Subcutaneous abdominal adipose tissue (tissue), 5 donors: Measurements from ENCODE around the gene PLEKHG4B.

ENCODE experiments used
- H3K27ac ChIP-seq: one replicate; pipeline ENCODE4 v1.7.0; 2013; ENCODE audit warnings: low read depth, mild to moderate bottlenecking, inconsistent platforms, low read length, moderate library complexity
- H3K27me3 ChIP-seq, 5 donors: one replicate each; pipeline ENCODE4 v1.7.0; 2013; ENCODE audit warnings: low read length in 5 of 5, inconsistent platforms in 1 of 5; ENCODE audit not compliant: control insufficient read depth in 5 of 5, insufficient read depth in 4 of 5
- H3K36me3 ChIP-seq, 5 donors: one replicate each; pipeline ENCODE4 v1.7.0; 2013; ENCODE audit warnings: low read length in 5 of 5; ENCODE audit not compliant: control insufficient read depth in 5 of 5, insufficient read depth in 5 of 5
- H3K4me1 ChIP-seq, 5 donors: one replicate each; pipeline ENCODE4 v1.7.0; 2013; ENCODE audit warnings: low read length in 5 of 5, mild to moderate bottlenecking in 3 of 5, moderate library complexity in 1 of 5; ENCODE audit not compliant: control insufficient read depth in 5 of 5, insufficient read depth in 5 of 5
- H3K4me3 ChIP-seq, 5 donors: one replicate each; pipeline ENCODE4 v1.7.0; 2013; ENCODE audit warnings: low read length in 5 of 5, low read depth in 1 of 5
- H3K9ac ChIP-seq, 5 donors: one replicate each; pipeline ENCODE4 v1.7.0; 2013; ENCODE audit warnings: low read length in 5 of 5, mild to moderate bottlenecking in 4 of 5, moderate library complexity in 3 of 5
- H3K9me3 ChIP-seq, 5 donors: one replicate each; pipeline ENCODE4 v1.7.0; 2013; ENCODE audit warnings: low read length in 5 of 5; ENCODE audit not compliant: control insufficient read depth in 5 of 5
- donor health status: healthy.
- donor health status: healthy.
- donor health status: healthy.
- donor health status: healthy.
- donor health status: healthy.

The PLEKHG4B gene

GRCh38 chr5:107526-107925 lies 15.6 kb downstream of the PLEKHG4B start:
- Histone ChIP-seq H3K4me1 (no peaks in the 10 kb centered on the region), H3K27me3 (peaks cover 4 to 17% (median 15%) of the 10 kb centered on the region in 5 donors), H3K27ac (no peak overlapping the region), H3K36me3 (no peaks in the 10 kb centered on the region), H3K4me3 (no peak overlapping the region), H3K9ac (no peak overlapping the region), H3K9me3 (no peaks in the 10 kb centered on the region)

GRCh38 chr5:109826-110225 lies 17.9 kb downstream of the PLEKHG4B start:
- H3K9me3 ChIP-seq = no peaks in the 10 kb centered on the region
- no peak overlapping the region for H3K4me3 ChIP-seq
- peaks cover 4 to 15% (median 10%) of the 10 kb centered on the region in 5 donors for H3K27me3 ChIP-seq
- H3K36me3 ChIP-seq = no peaks in the 10 kb centered on the region
- H3K4me1 ChIP-seq = no peaks in the 10 kb centered on the region
- H3K9ac ChIP-seq = no peak overlapping the region
- H3K27ac ChIP-seq = no peak overlapping the region

GRCh38 chr5:110270-110888 lies 18.4 kb downstream of the PLEKHG4B start:
- Histone ChIP-seq H3K9ac (no peak overlapping the region), H3K36me3 (no peaks in the 10 kb centered on the region), H3K27ac (no peak overlapping the region), H3K4me3 (no peak overlapping the region), H3K9me3 (no peaks in the 10 kb centered on the region), H3K27me3 (peaks cover 5 to 15% (median 9%) of the 10 kb centered on the region in 5 donors), H3K4me1 (no peaks in the 10 kb centered on the region)

GRCh38 chr5:111171-111570 lies 19.2 kb downstream of the PLEKHG4B start:
- no peaks in the 10 kb centered on the region for H3K9me3 ChIP-seq
- H3K4me3 ChIP-seq = no peak overlapping the region
- no peak overlapping the region for H3K27ac ChIP-seq
- peaks cover 6 to 15% (median 9%) of the 10 kb centered on the region in 5 donors for H3K27me3 ChIP-seq
- H3K4me1 ChIP-seq = no peaks in the 10 kb centered on the region
- H3K9ac ChIP-seq = no peak overlapping the region
- no peaks in the 10 kb centered on the region for H3K36me3 ChIP-seq

GRCh38 chr5:119486-120097 lies 27.6 kb downstream of the PLEKHG4B start:
- Histone ChIP-seq H3K4me1 (no peaks in the 10 kb centered on the region), H3K27me3 (peaks cover 0 to 9% (median 2%) of the 10 kb centered on the region in 5 donors), H3K27ac (no peak overlapping the region), H3K9ac (no peak overlapping the region), H3K36me3 (no peaks in the 10 kb centered on the region), H3K9me3 (peaks cover 3 to 12% (median 11%) of the 10 kb centered on the region in 5 donors), H3K4me3 (no peak overlapping the region)

- H3K4me1 ChIP-seq = no peaks in the 10 kb centered on the region
- no peaks in the 10 kb centered on the region for H3K36me3 ChIP-seq
- H3K4me3 ChIP-seq = no peak overlapping the region
- H3K27me3 ChIP-seq = peaks cover 0 to 6% (median 2%) of the 10 kb centered on the region in 5 donors
- peaks cover 7 to 18% (median 11%) of the 10 kb centered on the region in 5 donors for H3K9me3 ChIP-seq
- H3K9ac ChIP-seq = no peak overlapping the region
- H3K27ac ChIP-seq = no peak overlapping the region
These were observed 29.5 kb downstream of the PLEKHG4B start for GRCh38 chr5:121432-121831.

GRCh38 chr5:125815-126214 lies 33.8 kb downstream of the PLEKHG4B start:
- Histone ChIP-seq H3K9me3 (peaks cover 4 to 15% (median 9%) of the 10 kb centered on the region in 5 donors), H3K4me3 (no peak overlapping the region), H3K27ac (no peak overlapping the region), H3K27me3 (peaks cover 0 to 7% (median 0%) of the 10 kb centered on the region in 5 donors), H3K9ac (no peak overlapping the region), H3K4me1 (no peaks in the 10 kb centered on the region), H3K36me3 (no peaks in the 10 kb centered on the region)

- Histone ChIP-seq H3K27ac (no peak overlapping the region), H3K4me1 (no peaks in the 10 kb centered on the region), H3K9me3 (peaks cover under 1 to 8% (median 4%) of the 10 kb centered on the region in 5 donors), H3K9ac (no peak overlapping the region), H3K27me3 (peaks cover 0 to 7% (median 0%) of the 10 kb centered on the region in 5 donors), H3K36me3 (no peaks in the 10 kb centered on the region), H3K4me3 (no peak overlapping the region)
These were observed 34.8 kb downstream of the PLEKHG4B start for GRCh38 chr5:126806-127205.

GRCh38 chr5:127886-128285 lies 35.9 kb downstream of the PLEKHG4B start:
- no peak overlapping the region for H3K27ac ChIP-seq
- H3K9me3 ChIP-seq = peaks cover 0 to 8% (median 4%) of the 10 kb centered on the region in 5 donors
- no peaks in the 10 kb centered on the region for H3K4me1 ChIP-seq
- no peaks in the 10 kb centered on the region for H3K36me3 ChIP-seq
- H3K9ac ChIP-seq = no peak overlapping the region
- peaks cover 0 to 7% (median 0%) of the 10 kb centered on the region in 5 donors for H3K27me3 ChIP-seq
- H3K4me3 ChIP-seq = no peak overlapping the region

- Histone ChIP-seq H3K27me3 (peaks cover 0 to 7% (median 0%) of the 10 kb centered on the region in 5 donors), H3K4me3 (no peak overlapping the region)
These were observed 36.5 kb downstream of the PLEKHG4B start for GRCh38 chr5:128446-128845.

More at GRCh38 chr5:128446-128845, 36.5 kb downstream of the PLEKHG4B start:
- no peaks in the 10 kb centered on the region for H3K4me1 ChIP-seq
- no peaks in the 10 kb centered on the region for H3K36me3 ChIP-seq
- H3K27ac ChIP-seq = no peak overlapping the region
- H3K9ac ChIP-seq = no peak overlapping the region
- peaks cover 0 to 8% (median 4%) of the 10 kb centered on the region in 5 donors for H3K9me3 ChIP-seq
